HG03565 (cell line): ENCODE measurements around the gene SPAG8.

Source experiments
- ATAC-seq: cut with Tn5 transposase; IDR thresholded peaks from one replicate; pipeline ENCODE4 v1.9.1; 2021; ENCODE audit warnings: mild to moderate bottlenecking, moderate library complexity; ENCODE audit not compliant: unreplicated experiment

The SPAG8 gene

DNA sequence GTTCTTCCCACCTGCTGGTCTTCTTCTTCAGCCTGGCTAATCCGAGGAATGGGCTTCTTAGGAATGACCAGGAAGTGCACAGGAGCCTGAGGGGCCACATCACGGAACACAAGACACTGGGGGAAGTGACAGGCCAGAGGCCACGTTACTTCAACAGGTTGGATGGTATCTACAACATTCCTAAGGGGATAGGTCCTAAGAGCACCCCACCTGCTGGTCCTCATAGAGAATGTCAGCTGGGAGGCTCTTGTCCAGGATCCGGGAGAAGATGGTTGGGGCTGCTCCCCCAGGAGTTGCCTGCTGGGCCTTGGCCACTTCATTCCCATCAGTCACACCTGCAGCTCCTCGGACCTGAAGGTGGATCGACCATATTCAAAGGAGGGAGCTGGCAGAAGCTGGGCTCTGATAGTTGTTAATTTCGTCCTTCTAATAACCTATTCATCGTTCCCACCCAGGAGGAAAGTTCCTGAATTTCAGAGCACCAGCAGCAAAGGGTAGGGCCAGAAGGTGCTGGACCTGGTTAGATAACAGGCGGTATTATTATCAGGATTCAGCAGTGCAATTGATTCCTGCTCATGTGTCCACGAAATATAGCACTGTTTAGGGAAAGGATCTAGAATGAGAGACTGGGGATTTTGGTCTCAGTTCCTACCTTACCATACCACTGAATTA is 1.5 kb upstream of the SPAG8 start:
- ATAC-seq: no peak

- ATAC-seq: no peak
Observed at GRCh38 chr9:35811381-35812024, 559 bp downstream of the SPAG8 start.

DNA sequence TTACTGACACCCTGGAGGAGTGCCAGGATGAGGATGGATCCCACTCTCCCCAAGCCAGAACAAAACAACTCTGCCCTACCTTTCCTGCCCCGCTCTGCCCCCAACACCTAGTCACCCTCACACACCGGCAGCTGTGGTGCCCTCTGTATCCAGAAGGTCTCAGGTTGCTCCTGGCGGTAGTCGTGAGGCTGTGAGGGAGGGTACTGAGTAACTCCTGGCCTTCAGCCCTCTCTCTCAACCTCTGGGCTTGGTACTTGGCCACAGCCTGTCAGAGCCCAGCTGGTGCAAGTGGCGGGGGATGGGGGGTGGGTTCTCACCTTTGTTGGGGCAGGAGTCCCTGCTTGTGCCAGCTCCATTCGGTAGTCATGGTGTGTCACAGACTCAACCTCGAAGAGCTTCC is 1.9 kb downstream of the SPAG8 start:
- no peak for ATAC-seq

- ATAC-seq: no peak
Observed at GRCh38 chr9:35808433-35808832, 3.6 kb downstream of the SPAG8 start.

DNA sequence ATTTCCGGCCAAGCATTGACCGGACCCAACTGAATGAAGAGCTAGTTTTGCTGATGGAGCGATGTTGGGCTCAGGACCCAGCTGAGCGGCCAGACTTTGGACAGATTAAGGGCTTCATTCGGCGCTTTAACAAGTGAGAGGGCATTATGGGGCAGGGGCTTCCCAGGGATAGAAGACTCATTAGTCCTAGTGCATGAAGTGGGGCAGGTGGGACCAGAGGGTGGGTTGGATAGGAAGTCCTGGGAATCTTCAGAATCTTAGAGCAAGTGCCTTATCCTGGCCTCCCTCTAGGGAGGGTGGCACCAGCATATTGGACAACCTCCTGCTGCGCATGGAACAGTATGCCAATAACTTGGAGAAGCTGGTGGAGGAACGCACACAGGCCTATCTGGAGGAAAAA is 6.0 kb downstream of the SPAG8 start:
- ATAC-seq: no peak

- ATAC-seq: no peak
Observed at GRCh38 chr9:35801328-35802128, 10.5 kb downstream of the SPAG8 start.

DNA sequence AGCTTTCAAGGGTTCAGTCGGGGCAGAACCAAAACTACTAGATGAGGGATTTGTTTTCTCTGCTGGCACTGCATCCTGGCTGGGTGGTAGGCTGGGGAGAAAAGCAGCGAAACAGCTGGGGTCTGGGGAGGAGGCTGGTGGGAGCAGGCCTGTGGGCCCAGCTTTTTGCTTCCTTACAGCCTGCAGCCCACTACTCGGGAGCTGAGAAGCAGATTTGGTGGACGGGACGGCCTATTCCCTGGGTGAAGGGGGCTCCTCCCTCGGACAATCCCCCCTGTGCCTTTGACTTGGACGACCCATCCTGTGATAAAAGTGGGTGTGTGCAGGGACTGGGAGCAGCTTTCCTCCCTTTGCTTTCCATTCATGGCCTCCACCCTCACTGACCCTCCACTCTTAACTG is 11.5 kb downstream of the SPAG8 start:
- ATAC-seq: no peak

DNA sequence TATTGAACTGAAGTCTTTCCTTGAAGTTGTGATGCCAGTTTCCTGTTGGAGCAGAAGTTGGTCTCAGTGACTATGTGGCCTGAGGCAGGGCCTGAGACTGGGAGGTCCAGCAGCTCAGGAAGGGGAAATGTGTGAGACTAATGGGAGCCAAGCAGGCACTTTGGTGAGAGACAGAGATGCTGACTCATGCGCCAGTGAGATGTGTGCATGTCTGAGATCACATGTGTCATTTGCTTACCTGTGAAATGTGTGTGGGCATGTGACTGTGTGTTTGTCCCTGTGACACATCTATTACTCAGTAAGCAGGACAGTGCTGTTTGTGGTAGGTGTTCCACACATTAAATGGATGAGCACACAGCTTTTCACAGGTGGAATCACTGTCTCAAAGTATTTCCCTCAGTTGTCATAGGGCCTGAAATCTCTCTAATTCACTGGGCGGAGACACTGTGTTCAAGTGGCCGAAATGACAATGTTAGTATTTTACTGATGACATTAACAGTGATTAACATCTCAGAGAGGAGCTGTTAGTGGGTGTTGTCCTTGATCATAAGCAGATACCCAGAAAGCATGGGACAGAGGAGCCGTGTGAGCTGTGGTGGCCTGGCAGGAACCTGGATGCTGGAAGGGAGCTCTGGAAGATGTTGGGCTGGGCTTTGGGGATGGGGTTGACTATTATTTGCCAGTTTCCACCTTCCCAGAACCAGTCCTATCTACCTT is 13.2 kb downstream of the SPAG8 start:
- peak; percentile 67 for ATAC-seq

DNA sequence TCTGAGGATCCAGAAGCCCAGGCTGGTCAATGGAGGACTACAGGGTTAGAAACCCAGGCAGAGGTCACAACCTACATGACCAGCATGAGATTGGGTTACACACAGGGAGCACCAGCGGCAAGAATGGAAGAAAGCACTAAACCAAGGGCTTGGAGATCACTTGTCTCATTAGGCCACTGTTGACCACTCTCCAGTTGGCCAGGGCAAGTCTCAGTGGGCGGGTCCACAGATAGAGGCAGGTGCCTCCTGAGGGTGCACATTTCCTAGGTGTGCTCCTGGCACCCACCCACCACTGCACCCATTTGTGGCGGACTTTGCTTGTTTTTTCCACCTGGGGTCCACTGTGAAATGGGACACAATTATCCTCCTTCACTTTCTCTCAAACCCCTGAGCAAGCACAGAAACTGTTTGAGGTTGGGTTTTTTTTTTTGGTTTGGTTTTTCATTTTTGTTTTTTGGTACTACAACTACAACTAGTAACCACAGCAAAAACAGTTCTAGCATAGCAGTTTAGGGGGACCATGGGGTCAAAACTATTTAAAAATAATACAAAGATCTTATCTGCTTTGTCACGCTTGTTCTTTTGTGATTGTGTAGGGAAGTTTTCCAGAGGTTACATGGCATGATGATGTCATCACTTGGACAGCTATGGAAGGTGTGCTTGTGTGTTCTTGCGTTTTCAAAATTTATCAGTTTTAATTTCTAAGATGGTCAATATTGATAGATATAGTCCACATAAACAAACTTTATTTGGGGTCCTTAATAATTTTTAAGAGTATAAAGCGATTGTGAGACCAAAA is 14.6 kb downstream of the SPAG8 start:
- no peak for ATAC-seq

DNA sequence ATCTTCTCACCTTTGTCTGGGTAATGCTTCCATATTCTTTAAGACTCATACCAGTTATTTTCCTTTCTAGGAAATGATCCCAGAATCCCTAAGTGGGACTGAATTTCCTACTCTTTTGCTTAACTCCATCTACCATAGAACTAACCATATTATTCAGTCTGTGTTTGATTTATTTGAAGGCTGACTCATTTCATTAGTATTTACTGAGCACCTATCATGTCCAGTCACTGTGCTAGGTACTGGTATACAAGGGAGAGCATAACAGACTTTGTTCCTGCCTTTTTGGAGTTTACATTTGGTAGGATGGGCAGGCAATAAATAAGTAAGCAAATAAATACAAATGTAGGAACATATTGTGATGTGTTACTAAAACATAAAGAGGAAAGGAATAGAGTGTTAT is 16.4 kb downstream of the SPAG8 start:
- ATAC-seq: no peak

DNA sequence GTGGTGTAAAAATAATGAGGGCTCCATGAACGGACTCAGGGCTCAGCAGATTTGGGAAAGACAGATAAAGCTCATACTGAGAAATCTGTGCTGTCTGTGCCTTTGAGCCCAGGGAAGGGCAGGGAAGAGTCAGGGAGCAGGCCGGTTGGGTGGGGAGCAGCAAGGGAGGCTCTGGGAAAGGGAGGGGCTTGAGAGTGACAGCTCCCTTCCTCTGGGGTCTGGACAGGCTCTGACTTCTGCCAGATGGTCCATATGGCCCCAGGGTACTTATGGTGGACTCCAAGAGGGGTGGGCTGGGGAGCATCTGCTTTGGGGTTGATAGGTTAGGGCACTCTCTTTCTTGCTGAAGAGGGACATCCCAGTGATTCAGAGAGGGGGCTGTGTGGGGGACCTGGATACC is 18.6 kb downstream of the SPAG8 start:
- no peak for ATAC-seq

- no peak for ATAC-seq
Observed at GRCh38 chr9:35792826-35793225, 19.2 kb downstream of the SPAG8 start.

DNA sequence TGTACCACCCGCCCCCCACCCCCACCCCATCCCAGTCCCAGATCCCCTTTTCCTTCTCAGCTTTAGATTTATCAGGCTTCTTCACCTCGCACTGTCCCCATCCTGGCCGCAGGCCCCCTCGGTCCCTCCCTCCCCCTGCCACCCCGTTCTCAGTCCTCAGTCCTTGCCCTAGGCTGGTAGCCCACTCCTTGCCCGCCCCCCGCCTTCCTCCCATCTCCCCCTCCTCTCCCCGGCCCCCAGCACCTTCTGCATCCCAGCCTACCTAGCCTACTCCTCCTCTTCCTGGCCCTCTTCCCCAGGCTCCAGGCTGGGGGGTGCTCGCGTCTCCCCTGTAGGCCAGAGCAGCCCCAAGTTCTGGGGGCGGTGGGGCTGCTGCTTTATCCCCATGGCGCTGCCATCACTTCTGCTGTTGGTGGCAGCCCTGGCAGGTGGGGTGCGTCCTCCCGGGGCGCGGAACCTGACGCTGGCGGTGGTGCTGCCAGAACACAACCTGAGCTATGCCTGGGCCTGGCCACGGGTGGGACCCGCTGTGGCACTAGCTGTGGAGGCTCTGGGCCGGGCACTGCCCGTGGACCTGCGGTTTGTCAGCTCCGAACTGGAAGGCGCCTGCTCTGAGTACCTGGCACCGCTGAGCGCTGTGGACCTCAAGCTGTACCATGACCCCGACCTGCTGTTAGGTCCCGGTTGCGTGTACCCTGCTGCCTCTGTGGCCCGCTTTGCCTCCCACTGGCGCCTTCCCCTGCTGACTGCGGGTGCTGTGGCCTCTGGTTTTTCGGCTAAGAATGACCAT is 19.8 kb downstream of the SPAG8 start:
- no peak for ATAC-seq

GRCh38 chr9:35791297-35791921 is 20.7 kb downstream of the SPAG8 start, which contains the start of gene NPR2:
Gene NPR2, plus strand, starts transcription at chr9:35791591. Its CDS starts 818 bp downstream, at chr9:35792409.
- no peak for ATAC-seq

GRCh38 chr9:35790385-35791296 is 21.4 kb downstream of the SPAG8 start:
- no peak for ATAC-seq

- no peak for ATAC-seq
Observed at GRCh38 chr9:35790025-35790384, 22.1 kb downstream of the SPAG8 start.

DNA sequence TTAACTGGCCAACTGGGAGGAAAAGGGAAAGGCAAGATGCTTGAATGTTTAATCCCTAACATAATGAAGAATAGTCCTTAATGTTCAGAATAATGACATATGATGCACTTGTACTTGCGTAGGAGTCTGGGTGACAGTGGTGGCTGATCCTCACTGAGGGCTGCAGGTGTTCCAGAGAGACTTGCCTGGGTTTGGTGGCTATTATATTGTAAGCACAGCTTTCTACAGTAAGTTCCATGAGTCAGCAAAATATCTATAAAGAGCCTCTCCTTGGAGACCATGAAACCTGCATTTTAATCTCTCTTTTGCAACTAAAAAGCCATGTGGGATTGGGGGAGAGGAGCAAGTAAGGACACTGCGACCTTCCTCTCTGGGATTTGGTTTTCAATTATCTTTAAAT is 22.5 kb downstream of the SPAG8 start:
- no peak for ATAC-seq

DNA sequence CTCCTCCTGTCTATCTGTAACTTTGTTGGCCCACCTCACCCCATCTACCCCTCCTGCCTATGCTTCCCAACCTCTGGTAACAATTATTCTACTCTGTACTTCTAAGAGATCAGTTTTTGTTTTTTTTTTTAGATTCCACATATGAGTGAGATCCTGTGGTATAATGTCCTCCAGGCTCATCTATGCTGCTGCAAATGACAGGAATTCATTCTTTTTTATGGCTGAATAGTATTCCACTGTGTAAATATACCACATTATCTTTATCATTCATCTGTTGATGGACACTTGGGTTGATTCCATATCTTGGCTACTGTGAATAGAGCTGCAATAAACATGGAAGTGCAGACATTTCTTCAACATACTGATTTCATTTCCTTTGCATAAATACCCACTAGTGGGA is 28.6 kb downstream of the SPAG8 start:
- ATAC-seq: no peak
